Caco-2 (cell line): ENCODE data around the gene ENTPD8. TPM values are rescaled to one million over a fixed set of nuclear protein-coding genes. Genes with fewer than 3 reads are reported as not detected.

Experiments used
- BruUV-seq: library from RNA; stranded (reverse); fragments of 400-500 nt; replicated peaks from 2 replicates; lab custom pipeline; 2021; lab: Mats Ljungman, UMichigan
- CTCF ChIA-PET: fragments of 300-600 bp; sonication (Branson Sonifier 250); formaldehyde crosslinking; loops from one replicate; lab custom pipeline; 2022; ENCODE audit warnings: antibody characterized with exemption; lab: Charles Lee
- POLR2A ChIA-PET: fragments of 300-600 bp; sonication (Branson Sonifier 250); formaldehyde crosslinking; loops from one replicate; lab custom pipeline; 2022; ENCODE audit warnings: antibody characterized with exemption; lab: Charles Lee
- DNase-seq, 2 experiments: peaks; one replicate each; pipeline versions ENCODE4 v3.0.0 to v3.0.0-alpha.2; 2020 to 2022
- H3K27me3 ChIP-seq: replicated peaks from 2 replicates; pipeline ENCODE4 v1.6.0; 2011; ENCODE audit warnings: low read length; ENCODE audit not compliant: control insufficient read depth, insufficient read depth
- H3K36me3 ChIP-seq: 2 replicates; pipeline ENCODE4 v1.5.1; 2011; ENCODE audit warnings: low read length; ENCODE audit not compliant: control insufficient read depth, insufficient read depth
- H3K4me1 ChIP-seq: fragments of 250-450 bp; sonication (Bioruptor Pico); 2 replicates; pipeline ENCODE4 v1.5.1; 2020; ENCODE audit warnings: mild to moderate bottlenecking
- H3K4me3 ChIP-seq: 2 replicates; pipeline ENCODE4 v1.5.1; 2011; ENCODE audit warnings: low read depth, mild to moderate bottlenecking, control low read depth, low read length
- H3K9me3 ChIP-seq: fragments of 250-450 bp; sonication (Bioruptor Pico); 2 replicates; pipeline ENCODE4 v1.5.1; 2020; ENCODE audit warnings: mild to moderate bottlenecking, moderate library complexity
- H3K27ac Mint-ChIP-seq: one replicate; pipeline ENCODE4 v1.8.0; 2022; ENCODE audit warnings: mixed read lengths; ENCODE audit not compliant: unreplicated experiment
- H3K27me3 Mint-ChIP-seq: one replicate; pipeline ENCODE4 v1.8.0; 2022; ENCODE audit warnings: mixed read lengths; ENCODE audit not compliant: insufficient read depth, unreplicated experiment
- H3K36me3 Mint-ChIP-seq: one replicate; pipeline ENCODE4 v1.8.0; 2022; ENCODE audit warnings: mild to moderate bottlenecking, mixed read lengths; ENCODE audit not compliant: insufficient read depth, unreplicated experiment
- H3K4me1 Mint-ChIP-seq: one replicate; pipeline ENCODE4 v1.8.0; 2022; ENCODE audit warnings: low read depth, mixed read lengths; ENCODE audit not compliant: unreplicated experiment
- H3K4me3 Mint-ChIP-seq: one replicate; pipeline ENCODE4 v1.8.0; 2022; ENCODE audit warnings: mild to moderate bottlenecking, moderate library complexity, mixed read lengths; ENCODE audit not compliant: unreplicated experiment
- H3K9me3 Mint-ChIP-seq: one replicate; pipeline ENCODE4 v1.8.0; 2022; ENCODE audit warnings: mixed read lengths; ENCODE audit not compliant: unreplicated experiment
- intact Hi-C: fragments of 100-400 bp; cut with micrococcal nuclease; formaldehyde crosslinking; loops from one replicate; pipeline ENCODE4 v1.10.0; 2022; ENCODE audit not compliant: unreplicated experiment
- total RNA-seq: library from RNA; stranded (reverse); gene quantifications from 2 replicates; pipeline ENCODE4 v1.2.3, GENCODE V29; 2022
- TF ChIP-seq, protein P1 (sequence below), 2 experiments: fragments of 200-600 bp in 1 of 2; IDR thresholded peaks; 1 replicate in 1 of 2; 2 replicates in 1 of 2; pipeline versions ENCODE4 v1.5.1 to v1.8.0; 2011 to 2022; ENCODE audit warnings: antibody characterized with exemption in 1 of 2, control low read depth in 1 of 2, inconsistent platforms in 1 of 2, low read depth in 1 of 2, low read length in 1 of 2, mild to moderate bottlenecking in 1 of 2, moderate library complexity in 1 of 2; ENCODE audit not compliant: insufficient read depth in 1 of 2, severe bottlenecking in 1 of 2, unreplicated experiment in 1 of 2

Gene ENTPD8
- total RNA-seq, 1 experiment from 2014 or later = 8.6 TPM

GRCh38 chr9:137392232-137393007, 48.7 kb downstream of the ENTPD8 start:
- H3K9me3 Mint-ChIP-seq = peaks cover 4% of the 10 kb centered on the region
- no peak for DNase-seq
- H3K27ac Mint-ChIP-seq = no peak overlapping the region
- CTCF ChIA-PET = interaction anchor here (0.7 kb wide), 1 partner anchor 28 kb away, joined by 7 read pairs; no protein-coding TSS in a partner anchor
- H3K4me1 Mint-ChIP-seq = no peaks in the 10 kb centered on the region
- Histone ChIP-seq H3K27me3 (no peaks in the 10 kb centered on the region), H3K4me3 (no peak overlapping the region), H3K4me1 (peaks cover 5% of the 10 kb centered on the region; the same call in 1 of the 2 replicates), H3K36me3 (no peaks in the 10 kb centered on the region; the same call in 1 of the 2 replicates), H3K9me3 (no peaks in the 10 kb centered on the region; the same call in 1 of the 2 replicates)
- H3K4me3 Mint-ChIP-seq = no peak overlapping the region
- no peaks in the 10 kb centered on the region for H3K27me3 Mint-ChIP-seq
- intact Hi-C loops = no loop called here
- H3K36me3 Mint-ChIP-seq = peaks cover 13% of the 10 kb centered on the region
- TF ChIP-seq, protein P1, sequence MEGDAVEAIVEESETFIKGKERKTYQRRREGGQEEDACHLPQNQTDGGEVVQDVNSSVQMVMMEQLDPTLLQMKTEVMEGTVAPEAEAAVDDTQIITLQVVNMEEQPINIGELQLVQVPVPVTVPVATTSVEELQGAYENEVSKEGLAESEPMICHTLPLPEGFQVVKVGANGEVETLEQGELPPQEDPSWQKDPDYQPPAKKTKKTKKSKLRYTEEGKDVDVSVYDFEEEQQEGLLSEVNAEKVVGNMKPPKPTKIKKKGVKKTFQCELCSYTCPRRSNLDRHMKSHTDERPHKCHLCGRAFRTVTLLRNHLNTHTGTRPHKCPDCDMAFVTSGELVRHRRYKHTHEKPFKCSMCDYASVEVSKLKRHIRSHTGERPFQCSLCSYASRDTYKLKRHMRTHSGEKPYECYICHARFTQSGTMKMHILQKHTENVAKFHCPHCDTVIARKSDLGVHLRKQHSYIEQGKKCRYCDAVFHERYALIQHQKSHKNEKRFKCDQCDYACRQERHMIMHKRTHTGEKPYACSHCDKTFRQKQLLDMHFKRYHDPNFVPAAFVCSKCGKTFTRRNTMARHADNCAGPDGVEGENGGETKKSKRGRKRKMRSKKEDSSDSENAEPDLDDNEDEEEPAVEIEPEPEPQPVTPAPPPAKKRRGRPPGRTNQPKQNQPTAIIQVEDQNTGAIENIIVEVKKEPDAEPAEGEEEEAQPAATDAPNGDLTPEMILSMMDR (IDR thresholded peaks at IDR 0.05; ENCODE audit: insufficient read depth in 1 of 2, low read depth in 1 of 2, low read length in 1 of 2, severe bottlenecking in 1 of 2, unreplicated experiment in 1 of 2) = no peak
- BruUV-seq = no TSS peak
- POLR2A ChIA-PET = no interaction called here

DNA sequence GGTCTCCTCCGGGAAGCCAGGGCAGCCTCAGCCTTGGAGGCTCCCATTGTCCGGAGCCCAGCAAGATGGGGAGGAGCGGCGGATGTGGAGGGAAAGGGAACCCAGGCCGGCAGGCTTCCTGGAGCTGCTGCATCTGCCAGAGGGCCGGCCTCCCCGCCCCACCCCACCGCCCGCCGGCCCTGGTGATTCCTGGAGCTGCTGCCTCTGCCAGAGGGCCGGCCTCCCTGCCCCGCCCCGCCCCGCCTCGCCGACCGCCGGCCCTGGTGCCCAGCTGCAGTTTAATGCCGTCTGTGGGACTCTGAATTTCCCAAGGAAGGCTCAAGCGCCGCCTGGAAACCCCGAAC, 49.8 kb downstream of the ENTPD8 start:
- intact Hi-C loops = no loop called here
- no peak overlapping the region for H3K4me3 Mint-ChIP-seq
- BruUV-seq = no TSS peak
- H3K27me3 ChIP-seq = no peaks in the 10 kb centered on the region
- CTCF ChIA-PET = no interaction called here
- H3K9me3 Mint-ChIP-seq = no peaks in the 10 kb centered on the region
- DNase-seq = no peak
- TF ChIP-seq, protein P1 (IDR thresholded peaks at IDR 0.05; ENCODE audit: insufficient read depth in 1 of 2, low read depth in 1 of 2, low read length in 1 of 2, severe bottlenecking in 1 of 2, unreplicated experiment in 1 of 2) = no peak
- H3K9me3 ChIP-seq = no peaks in the 10 kb centered on the region
- POLR2A ChIA-PET = no interaction called here
- peaks cover 5% of the 10 kb centered on the region; the same call in 1 of the 2 replicates for H3K4me1 ChIP-seq
- no peaks in the 10 kb centered on the region for H3K27me3 Mint-ChIP-seq
- H3K36me3 Mint-ChIP-seq = peaks cover 9% of the 10 kb centered on the region
- H3K4me1 Mint-ChIP-seq = no peaks in the 10 kb centered on the region
- no peak overlapping the region for H3K4me3 ChIP-seq
- no peak overlapping the region for H3K27ac Mint-ChIP-seq
- H3K36me3 ChIP-seq = no peaks in the 10 kb centered on the region; the same call in 1 of the 2 replicates

DNA sequence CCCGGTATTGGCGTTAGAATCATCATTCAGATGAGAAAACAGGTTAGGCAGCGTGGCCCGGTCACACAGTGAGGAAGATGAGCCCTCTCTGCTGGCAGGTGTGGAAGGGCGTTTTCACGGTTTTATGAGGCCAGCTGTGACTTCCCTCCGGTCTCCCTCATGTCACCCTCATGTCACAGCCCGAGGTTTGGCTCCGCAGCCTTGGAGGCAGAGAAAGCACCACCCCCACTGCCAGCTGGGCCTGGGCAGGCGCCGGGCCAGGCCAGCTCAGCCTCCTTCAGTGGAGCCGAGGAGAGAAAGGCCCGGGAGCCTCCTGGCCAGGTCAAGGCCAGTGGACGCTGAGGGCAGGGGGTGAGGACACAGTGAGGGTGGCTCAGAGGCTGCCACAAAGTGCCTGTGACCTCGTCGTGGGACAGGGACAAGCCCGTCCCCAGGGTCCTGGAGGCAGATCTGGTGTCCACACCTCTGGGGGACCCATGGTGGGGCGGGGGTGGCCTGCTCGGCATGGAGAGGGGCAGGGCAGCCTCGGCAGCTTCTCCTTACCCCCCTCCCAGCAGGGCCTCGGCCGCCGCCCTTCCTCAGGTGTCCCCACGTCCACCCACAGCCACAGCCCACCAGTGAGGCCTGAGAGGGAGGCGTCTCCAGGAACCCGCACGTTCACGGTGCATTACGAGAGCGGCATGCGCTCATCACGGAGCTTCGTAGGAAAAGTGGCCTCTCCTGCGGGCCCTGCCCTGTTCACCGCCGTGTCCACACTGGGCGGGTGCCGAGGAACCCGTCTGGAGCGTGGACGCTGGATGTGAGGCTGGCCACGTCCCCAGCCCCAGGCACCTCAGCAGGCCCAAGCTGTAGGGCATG, 50.4 kb downstream of the ENTPD8 start:
- no peak overlapping the region for H3K4me3 ChIP-seq
- H3K27me3 Mint-ChIP-seq = no peaks in the 10 kb centered on the region
- no peaks in the 10 kb centered on the region for H3K4me1 ChIP-seq
- ChIA-PET POLR2A (interaction anchor here (0.5 kb wide), 1 partner anchor 98 kb away, joined by 3 read pairs; no protein-coding TSS in a partner anchor), CTCF (no interaction called here)
- peaks cover 5% of the 10 kb centered on the region for H3K36me3 Mint-ChIP-seq
- no peaks in the 10 kb centered on the region for H3K36me3 ChIP-seq
- no peaks in the 10 kb centered on the region for H3K9me3 ChIP-seq
- no peak overlapping the region for H3K4me3 Mint-ChIP-seq
- H3K9me3 Mint-ChIP-seq = no peaks in the 10 kb centered on the region
- BruUV-seq = no TSS peak
- no peak overlapping the region for H3K27ac Mint-ChIP-seq
- DNase-seq = no peak
- H3K4me1 Mint-ChIP-seq = no peaks in the 10 kb centered on the region
- intact Hi-C loops = no loop called here
- TF ChIP-seq, protein P1 (IDR thresholded peaks at IDR 0.05; ENCODE audit: insufficient read depth in 1 of 2, low read depth in 1 of 2, low read length in 1 of 2, severe bottlenecking in 1 of 2, unreplicated experiment in 1 of 2) = no peak
- no peaks in the 10 kb centered on the region for H3K27me3 ChIP-seq
